ENCODE results near the gene PNPT1. TPM values are rescaled to one million over a fixed set of nuclear protein-coding genes. Genes with fewer than 3 reads are reported as not detected.
"Not testable (repeated sequence)": the region's sequence is repeated elsewhere in the genome, so short reads cannot be mapped to it uniquely, and the experiment has no call there.

The PNPT1 gene
- total RNA-seq, 1 experiment from 2014 or later = 33.4 TPM

DNA sequence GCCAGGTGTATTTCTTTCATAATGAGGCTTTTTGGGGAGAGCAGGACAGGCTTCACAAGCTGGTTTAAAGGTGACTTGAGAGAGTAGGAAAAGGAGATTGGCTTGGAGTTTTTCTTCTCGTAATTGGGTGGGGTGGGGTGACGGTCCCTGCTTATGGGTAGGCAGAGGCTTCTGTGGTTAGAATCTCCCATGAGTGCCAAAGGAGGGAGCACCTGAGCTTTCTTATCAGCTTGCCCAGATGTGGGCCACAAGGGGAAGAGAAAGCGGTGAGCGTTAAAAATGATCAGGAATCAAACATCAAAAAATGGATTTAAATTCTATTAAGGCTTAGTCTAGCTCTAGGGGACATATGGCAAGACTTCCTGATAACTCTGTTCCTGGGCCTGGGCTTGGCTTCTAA is 9.7 kb upstream of the PNPT1 start:
- H3K27ac ChIP-seq (ENCODE audit: insufficient read length, low read depth, low read length) = no peak overlapping the region
- H3K18ac ChIP-seq (ENCODE audit: insufficient read length, low read depth, low read length) = no peak overlapping the region
- no peak overlapping the region for H2BK15ac ChIP-seq (ENCODE audit: low read depth, low read length)
- H3K4me3 Mint-ChIP-seq = no peak overlapping the region
- H3K23ac ChIP-seq (ENCODE audit: insufficient read length, low read depth, low read length) = no peak overlapping the region
- H3K56ac ChIP-seq (ENCODE audit: insufficient read length, low read depth, low read length) = no peak overlapping the region
- no peak overlapping the region for H3T11ph ChIP-seq (ENCODE audit: low read length)
- no peaks in the 10 kb centered on the region for H3K27me3 ChIP-seq (ENCODE audit: insufficient read depth, low read length)
- H3K36me3 Mint-ChIP-seq (ENCODE audit: insufficient read depth in 1 of 3, low read depth in 3 of 3) = no peaks in the 10 kb centered on the region
- TF ChIP-seq, protein P1, sequence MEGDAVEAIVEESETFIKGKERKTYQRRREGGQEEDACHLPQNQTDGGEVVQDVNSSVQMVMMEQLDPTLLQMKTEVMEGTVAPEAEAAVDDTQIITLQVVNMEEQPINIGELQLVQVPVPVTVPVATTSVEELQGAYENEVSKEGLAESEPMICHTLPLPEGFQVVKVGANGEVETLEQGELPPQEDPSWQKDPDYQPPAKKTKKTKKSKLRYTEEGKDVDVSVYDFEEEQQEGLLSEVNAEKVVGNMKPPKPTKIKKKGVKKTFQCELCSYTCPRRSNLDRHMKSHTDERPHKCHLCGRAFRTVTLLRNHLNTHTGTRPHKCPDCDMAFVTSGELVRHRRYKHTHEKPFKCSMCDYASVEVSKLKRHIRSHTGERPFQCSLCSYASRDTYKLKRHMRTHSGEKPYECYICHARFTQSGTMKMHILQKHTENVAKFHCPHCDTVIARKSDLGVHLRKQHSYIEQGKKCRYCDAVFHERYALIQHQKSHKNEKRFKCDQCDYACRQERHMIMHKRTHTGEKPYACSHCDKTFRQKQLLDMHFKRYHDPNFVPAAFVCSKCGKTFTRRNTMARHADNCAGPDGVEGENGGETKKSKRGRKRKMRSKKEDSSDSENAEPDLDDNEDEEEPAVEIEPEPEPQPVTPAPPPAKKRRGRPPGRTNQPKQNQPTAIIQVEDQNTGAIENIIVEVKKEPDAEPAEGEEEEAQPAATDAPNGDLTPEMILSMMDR (conservative IDR thresholded peaks at IDR 0.05) = no peak
- H4K20me1 ChIP-seq (ENCODE audit: control insufficient read depth, insufficient read depth, insufficient read length) = no peaks in the 10 kb centered on the region
- no peak overlapping the region for H3K9ac ChIP-seq (ENCODE audit: extremely low read depth, insufficient read length, low read length)
- H3K4me1 Mint-ChIP-seq = peaks cover 7 to 9% of the 10 kb centered on the region in 2 experiments
- no peaks in the 10 kb centered on the region for H3K9me3 ChIP-seq (ENCODE audit: control insufficient read depth, low read depth, low read length)
- H3K27me3 Mint-ChIP-seq (ENCODE audit: low read depth) = peaks cover 14% of the 10 kb centered on the region
- no peak overlapping the region for H2BK120ac ChIP-seq (ENCODE audit: low read depth, low read length, poor library complexity, severe bottlenecking)
- DNase-seq = no peak
- H3K27ac Mint-ChIP-seq = no peak overlapping the region
- no peaks in the 10 kb centered on the region for H3K79me2 ChIP-seq (ENCODE audit: insufficient read depth, low read length)
- no peak overlapping the region for H2BK12ac ChIP-seq (ENCODE audit: insufficient read length, low read depth, low read length)
- H2BK5ac ChIP-seq (ENCODE audit: insufficient read length, low read length) = no peak overlapping the region
- H2AK5ac ChIP-seq (ENCODE audit: insufficient read length, low read length) = no peak overlapping the region
- H4K5ac ChIP-seq (ENCODE audit: insufficient read length, low read depth, low read length) = no peak overlapping the region
- H3K4ac ChIP-seq (ENCODE audit: low read depth, low read length) = no peak overlapping the region
- no peaks in the 10 kb centered on the region for H3K23me2 ChIP-seq (ENCODE audit: insufficient read length, low read depth, low read length, poor library complexity, severe bottlenecking)
- no peaks in the 10 kb centered on the region for H3K4me1 ChIP-seq (ENCODE audit: insufficient read depth, low read length)
- WGBS (ENCODE audit: extremely low coverage, insufficient read length, low lambda C conversion rate) = no CpG with 5 or more reads among the region's 4 CpGs
- H2BK20ac ChIP-seq (ENCODE audit: low read depth, low read length, poor library complexity, severe bottlenecking) = no peak overlapping the region
- H4K91ac ChIP-seq (ENCODE audit: insufficient read length, low read depth, low read length) = no peak overlapping the region
- no peak overlapping the region for H4K8ac ChIP-seq (replicated peaks; ENCODE audit: insufficient read length, low read depth, low read length)
- no peaks in the 10 kb centered on the region for H3K79me1 ChIP-seq (ENCODE audit: insufficient read depth, low read depth, low read length, poor library complexity, severe bottlenecking)
- no peak overlapping the region for H2AFZ ChIP-seq (ENCODE audit: low read length)
- no peak overlapping the region for H3K4me2 ChIP-seq (ENCODE audit: insufficient read depth, insufficient read length, low read length)
- H3K14ac ChIP-seq (ENCODE audit: insufficient read depth, low read length) = no peak overlapping the region
- H3K9me3 Mint-ChIP-seq = no peaks in the 10 kb centered on the region

DNA sequence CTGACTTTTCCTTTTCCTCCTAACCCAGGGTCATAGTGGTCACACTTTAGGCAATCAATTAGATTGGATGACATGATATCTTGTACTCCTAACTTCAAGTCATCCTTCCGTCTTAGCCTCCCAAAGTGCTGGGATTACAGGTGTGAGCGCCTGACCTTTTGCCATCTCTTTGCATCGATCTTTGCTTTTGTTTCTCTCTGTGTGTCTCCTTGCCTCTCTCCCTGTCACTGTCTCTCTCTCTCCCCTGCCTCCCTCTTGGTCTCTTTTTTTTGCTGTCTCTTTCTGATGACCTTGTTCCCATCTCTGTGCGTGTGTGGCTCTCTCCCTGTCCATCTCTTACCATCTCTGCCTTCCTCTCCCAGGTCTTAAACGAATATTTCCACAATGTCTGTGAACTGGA is 904 bp downstream of the PNPT1 start:
- H3K27ac ChIP-seq (ENCODE audit: insufficient read length, low read depth, low read length); H3T11ph ChIP-seq (ENCODE audit: low read length); H3K9me3 Mint-ChIP-seq; H2BK5ac ChIP-seq (ENCODE audit: insufficient read length, low read length); H2BK120ac ChIP-seq (ENCODE audit: low read depth, low read length, poor library complexity, severe bottlenecking); H3K56ac ChIP-seq (ENCODE audit: insufficient read length, low read depth, low read length); H4K8ac ChIP-seq (replicated peaks; ENCODE audit: insufficient read length, low read depth, low read length); H4K20me1 ChIP-seq (ENCODE audit: control insufficient read depth, insufficient read depth, insufficient read length); H3K4ac ChIP-seq (ENCODE audit: low read depth, low read length); H2AK5ac ChIP-seq (ENCODE audit: insufficient read length, low read length); H3K18ac ChIP-seq (ENCODE audit: insufficient read length, low read depth, low read length); H3K9me3 ChIP-seq (ENCODE audit: control insufficient read depth, low read depth, low read length); H4K91ac ChIP-seq (ENCODE audit: insufficient read length, low read depth, low read length); H2BK20ac ChIP-seq (ENCODE audit: low read depth, low read length, poor library complexity, severe bottlenecking); H4K5ac ChIP-seq (ENCODE audit: insufficient read length, low read depth, low read length); H2BK12ac ChIP-seq (ENCODE audit: insufficient read length, low read depth, low read length); H3K4me1 ChIP-seq (ENCODE audit: insufficient read depth, low read length); H3K23ac ChIP-seq (ENCODE audit: insufficient read length, low read depth, low read length); H2BK15ac ChIP-seq (ENCODE audit: low read depth, low read length); H3K27me3 ChIP-seq (ENCODE audit: insufficient read depth, low read length); H2AFZ ChIP-seq (ENCODE audit: low read length); H3K79me1 ChIP-seq (ENCODE audit: insufficient read depth, low read depth, low read length, poor library complexity, severe bottlenecking); H3K14ac ChIP-seq (ENCODE audit: insufficient read depth, low read length); H3K27me3 Mint-ChIP-seq (ENCODE audit: low read depth); DNase-seq; H3K23me2 ChIP-seq (ENCODE audit: insufficient read length, low read depth, low read length, poor library complexity, severe bottlenecking); H3K79me2 ChIP-seq (ENCODE audit: insufficient read depth, low read length): not testable (repeated sequence)
- Mint-ChIP-seq H3K4me1 (peaks cover 9 to 11% of the 10 kb centered on the region in 2 experiments), H3K36me3 (ENCODE audit: insufficient read depth in 1 of 3, low read depth in 3 of 3) (peaks cover 0 to 16% (median 15%) of the 10 kb centered on the region in 3 experiments; a peak in 5 of 7 replicates), H3K4me3 (peak overlapping the region; percentile 95), H3K27ac (peak overlapping the region in 2 of 3 experiments; percentile 0 to 86; a peak in 2 of 7 replicates)
- WGBS (ENCODE audit: extremely low coverage, insufficient read length, low lambda C conversion rate) = no CpG with 5 or more reads among the region's 5 CpGs
- H3K9ac ChIP-seq (ENCODE audit: extremely low read depth, insufficient read length, low read length) = peak overlapping the region; percentile 95
- peak overlapping the region; percentile 93 for H3K4me2 ChIP-seq (ENCODE audit: insufficient read depth, insufficient read length, low read length)

All from H9 (cell line).